Spleen (tissue), 7 donors: ENCODE measurements around the gene CA12.

Experiments used
- CTCF ChIP-seq, 11 experiments: fragments of 200-600 bp in 7 of 11; fragments of 450-650 bp in 4 of 11; sonication (generic) in 4 of 11; IDR thresholded peaks in 8 of 11; conservative IDR thresholded peaks in 3 of 11; 1 replicate in 7 of 11; 2 replicates in 4 of 11; pipeline versions ENCODE4 v1.4.0 to v1.8.0; 2016 to 2021; ENCODE audit warnings: antibody characterized with exemption in 11 of 11, inconsistent platforms in 4 of 11, mild to moderate bottlenecking in 1 of 11
- POLR2A ChIP-seq, 3 donors: fragments of 450-650 bp; IDR thresholded peaks; one replicate each; pipeline ENCODE4 v1.5.1; 2017; ENCODE audit warnings: antibody characterized with exemption in 3 of 3, mild to moderate bottlenecking in 1 of 3
- POLR2AphosphoS5 ChIP-seq, 3 donors: sonication (generic); formaldehyde crosslinking; IDR thresholded peaks; one replicate each; pipeline ENCODE4 v1.5.1; 2017; ENCODE audit warnings: antibody characterized with exemption in 3 of 3
- donor health status: DM: no; HTN: no; CAD: no; lungs with moderate emphysema.
- donor health status: DM: no; HTN: no; CAD: no.
- donor health status: DM: no; HTN: no; CAD: no.

- TF ChIP-seq POLR2A (IDR thresholded peaks at IDR 0.05) (no peak), CTCF (IDR thresholded peaks at IDR 0.05 in 8 of 11, conservative IDR thresholded peaks at IDR 0.05 in 3 of 11) (no peak), POLR2AphosphoS5 (IDR thresholded peaks at IDR 0.05) (no peak)
These were observed 16.4 kb downstream of the CA12 start for GRCh38 chr15:63365273-63365680.
